NCI-H2227 (cell line): ENCODE results near the gene ZFYVE1.

ENCODE experiments used
- DNase-seq: peaks from one replicate; lab custom pipeline; 2025; ENCODE audit not compliant: unreplicated experiment; lab: John Stamatoyannopoulos, UW

Gene ZFYVE1

GRCh38 chr14:72925171-72925759 is 101.6 kb downstream of the ZFYVE1 start:
- DNase-seq, result no peak

- DNase-seq, result no peak
These were observed 102.6 kb downstream of the ZFYVE1 start for GRCh38 chr14:72924337-72924736.

- DNase-seq, result no peak
These were observed 105.5 kb downstream of the ZFYVE1 start for GRCh38 chr14:72921396-72921795.

GRCh38 chr14:72920008-72920407 is 106.9 kb downstream of the ZFYVE1 start:
- DNase-seq, result no peak
